PC-9 (cell line): ENCODE data around the gene OR6V1. TPM values are rescaled to one million over a fixed set of nuclear protein-coding genes. Genes with fewer than 3 reads are reported as not detected.

ENCODE experiments used
- BruUV-seq: library from RNA; stranded (reverse); fragments of 400-500 nt; replicated peaks from 2 replicates; lab custom pipeline; 2021; lab: Mats Ljungman, UMichigan
- CTCF ChIA-PET: fragments of 300-600 bp; sonication (Branson Sonifier 250); formaldehyde crosslinking; loops from one replicate; lab custom pipeline; 2022; ENCODE audit warnings: antibody characterized with exemption; lab: Charles Lee
- POLR2A ChIA-PET: fragments of 300-600 bp; sonication (Branson Sonifier 250); formaldehyde crosslinking; loops from one replicate; lab custom pipeline; 2022; ENCODE audit warnings: antibody characterized with exemption; ENCODE audit not compliant: unreplicated experiment; lab: Charles Lee
- DNase-seq, 2 experiments: peaks; one replicate each; pipeline versions ENCODE4 v3.0.0 to v3.0.0-alpha.2; 2015 to 2022; ENCODE audit warnings: mixed read lengths in 1 of 2
- H2AFZ ChIP-seq: fragments of 200-600 bp; sonication (generic); 2 replicates; pipeline ENCODE4 v1.8.1; 2017; ENCODE audit warnings: antibody characterized with exemption
- H3F3A ChIP-seq: fragments of 200-600 bp; sonication (generic); 2 replicates; pipeline ENCODE4 v1.8.1; 2017; ENCODE audit warnings: antibody characterized with exemption, mild to moderate bottlenecking, low read depth; ENCODE audit not compliant: insufficient read depth
- H3K27ac ChIP-seq: fragments of 200-600 bp; sonication (generic); 2 replicates; pipeline ENCODE4 v1.6.1; 2016; ENCODE audit warnings: mixed run types
- H3K27me3 ChIP-seq: fragments of 200-600 bp; sonication (generic); 2 replicates; pipeline ENCODE4 v1.6.1; 2016; ENCODE audit warnings: low read depth, mixed run types; ENCODE audit not compliant: insufficient read depth
- H3K36me3 ChIP-seq: fragments of 200-600 bp; sonication (generic); 2 replicates; pipeline ENCODE4 v1.6.1; 2016; ENCODE audit warnings: low read depth, mixed run types
- H3K4me1 ChIP-seq: fragments of 200-600 bp; sonication (generic); replicated peaks from 2 replicates; pipeline ENCODE4 v1.6.1; 2016; ENCODE audit warnings: mixed run types; ENCODE audit not compliant: insufficient read depth
- H3K4me2 ChIP-seq: fragments of 200-600 bp; sonication (generic); 2 replicates; pipeline ENCODE4 v1.6.1; 2017; ENCODE audit warnings: mixed run types
- H3K4me3 ChIP-seq: fragments of 200-600 bp; sonication (generic); 2 replicates; pipeline ENCODE4 v1.6.1; 2016; ENCODE audit warnings: mixed run types
- H3K79me2 ChIP-seq: fragments of 200-600 bp; sonication (generic); 2 replicates; pipeline ENCODE4 v1.6.1; 2017; ENCODE audit warnings: low read depth, mixed run types
- H3K9me2 ChIP-seq: fragments of 200-600 bp; sonication (generic); 2 replicates; pipeline ENCODE4 v1.8.1; 2017; ENCODE audit warnings: mild to moderate bottlenecking; ENCODE audit not compliant: insufficient read depth
- H3K9me3 ChIP-seq: fragments of 200-600 bp; sonication (generic); 2 replicates; pipeline ENCODE4 v1.8.1; 2016; ENCODE audit warnings: low read depth; ENCODE audit not compliant: insufficient read depth
- H4K20me1 ChIP-seq: fragments of 200-600 bp; sonication (generic); 2 replicates; pipeline ENCODE4 v1.8.1; 2017; ENCODE audit not compliant: insufficient read depth
- EZH2 ChIP-seq: fragments of 200-600 bp; sonication (generic); IDR thresholded peaks from 2 replicates; pipeline ENCODE4 v1.8.0; 2017; ENCODE audit warnings: antibody characterized with exemption, low read depth
- intact Hi-C: fragments of 100-400 bp; cut with micrococcal nuclease; formaldehyde crosslinking; loops from one replicate; pipeline ENCODE4 v1.10.0; 2022; ENCODE audit not compliant: unreplicated experiment
- total RNA-seq: library from RNA; stranded (reverse); gene quantifications from 2 replicates; pipeline ENCODE4 v1.2.3, GENCODE V29; 2021
- TF ChIP-seq, protein P1 (sequence below): fragments of 200-600 bp; sonication (generic); conservative IDR thresholded peaks from 2 replicates; pipeline ENCODE4 v1.6.1; 2017; ENCODE audit warnings: mixed run types, antibody characterized with exemption, mild to moderate bottlenecking, moderate library complexity

OR6V1 gene
- total RNA-seq, 1 experiment from 2014 or later: not detected

DNA sequence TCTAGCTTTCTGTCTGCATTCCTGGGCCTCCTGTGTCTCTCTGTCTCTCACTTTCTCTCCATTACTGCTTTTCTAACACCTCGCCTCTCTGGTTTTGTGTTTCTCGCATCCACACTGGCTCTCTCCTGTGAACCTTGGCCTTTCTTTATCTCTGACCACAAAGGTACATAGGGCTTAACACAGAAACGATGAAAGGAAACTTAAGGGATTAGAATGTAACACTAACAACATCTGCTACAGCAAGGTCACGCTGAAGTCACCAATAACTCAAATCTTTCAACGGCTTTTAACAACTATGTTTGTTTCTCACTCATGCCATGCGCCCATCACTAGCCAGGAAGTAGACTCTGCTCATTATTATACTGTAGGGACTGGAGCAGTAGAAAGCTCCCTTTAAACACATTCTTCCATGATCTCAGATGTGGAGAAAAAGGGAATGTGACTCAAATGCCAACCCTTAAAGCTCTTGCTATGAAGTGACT is 9.3 kb upstream of the OR6V1 start:
- H2AFZ ChIP-seq: no peak overlapping the region
- H3K36me3 ChIP-seq: no peaks in the 10 kb centered on the region
- ChIA-PET POLR2A (interaction anchor here (0.7 kb wide), 1 partner anchor 187 kb away, joined by 4 read pairs; no protein-coding TSS in a partner anchor), CTCF (no interaction called here)
- TF ChIP-seq, protein P1, sequence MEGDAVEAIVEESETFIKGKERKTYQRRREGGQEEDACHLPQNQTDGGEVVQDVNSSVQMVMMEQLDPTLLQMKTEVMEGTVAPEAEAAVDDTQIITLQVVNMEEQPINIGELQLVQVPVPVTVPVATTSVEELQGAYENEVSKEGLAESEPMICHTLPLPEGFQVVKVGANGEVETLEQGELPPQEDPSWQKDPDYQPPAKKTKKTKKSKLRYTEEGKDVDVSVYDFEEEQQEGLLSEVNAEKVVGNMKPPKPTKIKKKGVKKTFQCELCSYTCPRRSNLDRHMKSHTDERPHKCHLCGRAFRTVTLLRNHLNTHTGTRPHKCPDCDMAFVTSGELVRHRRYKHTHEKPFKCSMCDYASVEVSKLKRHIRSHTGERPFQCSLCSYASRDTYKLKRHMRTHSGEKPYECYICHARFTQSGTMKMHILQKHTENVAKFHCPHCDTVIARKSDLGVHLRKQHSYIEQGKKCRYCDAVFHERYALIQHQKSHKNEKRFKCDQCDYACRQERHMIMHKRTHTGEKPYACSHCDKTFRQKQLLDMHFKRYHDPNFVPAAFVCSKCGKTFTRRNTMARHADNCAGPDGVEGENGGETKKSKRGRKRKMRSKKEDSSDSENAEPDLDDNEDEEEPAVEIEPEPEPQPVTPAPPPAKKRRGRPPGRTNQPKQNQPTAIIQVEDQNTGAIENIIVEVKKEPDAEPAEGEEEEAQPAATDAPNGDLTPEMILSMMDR: no peak
- TF ChIP-seq EZH2: no peak
- H3K27me3 ChIP-seq: no peaks in the 10 kb centered on the region
- no peaks in the 10 kb centered on the region for H4K20me1 ChIP-seq
- no peaks in the 10 kb centered on the region for H3K9me2 ChIP-seq
- no peaks in the 10 kb centered on the region for H3F3A ChIP-seq
- H3K27ac ChIP-seq: no peak overlapping the region
- intact Hi-C loops: no loop called here
- BruUV-seq: no TSS peak
- no peaks in the 10 kb centered on the region for H3K9me3 ChIP-seq
- no peak for DNase-seq
- H3K4me3 ChIP-seq: no peak overlapping the region
- no peak overlapping the region for H3K4me2 ChIP-seq
- no peaks in the 10 kb centered on the region for H3K4me1 ChIP-seq
- no peaks in the 10 kb centered on the region for H3K79me2 ChIP-seq

DNA sequence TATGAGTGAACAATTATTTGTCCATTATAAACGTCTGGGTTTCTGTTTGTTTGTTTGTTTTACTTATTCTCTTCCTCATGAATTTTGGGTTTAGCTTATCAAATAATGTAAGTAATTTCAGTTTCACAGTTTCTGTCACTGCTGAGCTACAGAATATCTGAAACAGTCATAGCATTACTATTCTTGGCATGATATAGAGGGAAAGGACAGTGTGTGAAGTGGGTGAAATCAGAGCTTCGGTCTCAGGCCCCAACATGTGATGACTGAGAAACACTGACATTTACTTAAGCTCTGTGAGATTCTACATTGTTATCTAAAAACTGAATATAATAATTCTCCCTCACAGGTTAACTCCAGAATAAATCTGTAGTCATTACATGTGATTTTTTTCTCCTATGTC is 8.8 kb upstream of the OR6V1 start:
- Histone ChIP-seq H3F3A (no peaks in the 10 kb centered on the region), H4K20me1 (no peaks in the 10 kb centered on the region), H3K79me2 (no peaks in the 10 kb centered on the region), H2AFZ (no peak overlapping the region), H3K27me3 (no peaks in the 10 kb centered on the region), H3K9me2 (no peaks in the 10 kb centered on the region), H3K36me3 (no peaks in the 10 kb centered on the region), H3K9me3 (no peaks in the 10 kb centered on the region), H3K4me1 (no peaks in the 10 kb centered on the region), H3K4me2 (no peak overlapping the region), H3K27ac (no peak overlapping the region), H3K4me3 (no peak overlapping the region)
- intact Hi-C loops: no loop called here
- no TSS peak for BruUV-seq
- CTCF ChIA-PET: no interaction called here
- POLR2A ChIA-PET: interaction anchor here (0.7 kb wide), 1 partner anchor 188 kb away, joined by 4 read pairs; no protein-coding TSS in a partner anchor
- DNase-seq: no peak
- TF ChIP-seq EZH2: no peak
- TF ChIP-seq, protein P1: no peak

DNA sequence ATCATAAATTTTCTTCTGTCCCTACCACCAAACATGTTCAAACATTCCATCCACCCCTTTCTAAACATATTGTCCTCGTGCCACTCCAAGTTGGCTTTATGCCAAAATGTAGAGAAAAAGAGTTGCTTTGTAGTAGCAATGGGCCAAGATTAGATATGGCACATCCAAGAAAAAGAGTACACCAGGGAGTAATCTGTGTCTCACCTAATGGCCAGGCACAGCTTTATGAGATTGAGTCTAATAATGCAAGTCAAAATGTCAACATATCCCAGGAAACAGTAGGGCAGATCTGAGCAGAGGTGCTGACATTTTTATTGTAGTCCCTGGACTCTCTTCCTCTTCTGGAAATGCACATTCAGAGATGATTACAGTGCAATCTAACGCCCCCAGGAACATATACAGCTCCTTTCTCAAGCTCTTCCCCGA is 5.7 kb upstream of the OR6V1 start:
- POLR2A ChIA-PET: no interaction called here
- no peak for TF ChIP-seq EZH2
- TF ChIP-seq, protein P1: no peak
- no peaks in the 10 kb centered on the region for H3K4me1 ChIP-seq
- no peaks in the 10 kb centered on the region for H3F3A ChIP-seq
- no peak overlapping the region for H3K27ac ChIP-seq
- H4K20me1 ChIP-seq: no peaks in the 10 kb centered on the region
- H3K4me2 ChIP-seq: no peak overlapping the region
- no peaks in the 10 kb centered on the region for H3K36me3 ChIP-seq
- no peaks in the 10 kb centered on the region for H3K9me2 ChIP-seq
- intact Hi-C loops: no loop called here
- no peak for DNase-seq
- H2AFZ ChIP-seq: no peak overlapping the region
- no peaks in the 10 kb centered on the region for H3K9me3 ChIP-seq
- BruUV-seq: no TSS peak
- no peak overlapping the region for H3K4me3 ChIP-seq
- CTCF ChIA-PET: no interaction called here
- no peaks in the 10 kb centered on the region for H3K79me2 ChIP-seq
- no peaks in the 10 kb centered on the region for H3K27me3 ChIP-seq
